Transverse colon (tissue), 4 donors: ENCODE measurements around the gene ANO7. TPM values are rescaled to one million over a fixed set of nuclear protein-coding genes. Genes with fewer than 3 reads are reported as not detected.

Experiments
- DNase-seq: peaks from one replicate; pipeline ENCODE4 v3.0.0-alpha.2; 2019
- H3K27ac ChIP-seq, 4 donors: fragments of 200-600 bp; sonication (generic); 2 replicates each; pipeline ENCODE4 v1.5.1; 2016 to 2018; ENCODE audit warnings: inconsistent platforms in 4 of 4
- H3K27me3 ChIP-seq: fragments of 200-600 bp; sonication (generic); 2 replicates; pipeline ENCODE4 v1.5.1; 2017; ENCODE audit warnings: inconsistent platforms
- H3K36me3 ChIP-seq, 4 donors: fragments of 200-600 bp; sonication (generic); 2 replicates each; pipeline ENCODE4 v1.5.1; 2017 to 2019; ENCODE audit warnings: inconsistent platforms in 4 of 4
- H3K4me1 ChIP-seq, 4 donors: fragments of 200-600 bp; sonication (generic); 2 replicates each; pipeline ENCODE4 v1.5.1; 2017 to 2020; ENCODE audit warnings: inconsistent platforms in 4 of 4
- H3K4me3 ChIP-seq, 4 donors: fragments of 200-600 bp; sonication (generic); 1 replicate in 1 of 4; 2 replicates in 3 of 4; pipeline versions ENCODE4 v1.5.1 to v1.6.1; 2017 to 2019; ENCODE audit warnings: inconsistent platforms in 4 of 4
- H3K9me3 ChIP-seq, 2 donors: fragments of 200-600 bp; sonication (generic); 2 replicates each; pipeline ENCODE4 v1.5.1; 2017 to 2019; ENCODE audit warnings: inconsistent platforms in 2 of 2
- CTCF ChIP-seq, 5 experiments: fragments of 200-600 bp in 3 of 5; fragments of 450-650 bp in 2 of 5; sonication (generic) in 3 of 5; IDR thresholded peaks; 1 replicate in 2 of 5; 2 replicates in 3 of 5; pipeline ENCODE4 v1.5.1; 2016 to 2017; ENCODE audit warnings: antibody characterized with exemption in 5 of 5, inconsistent platforms in 3 of 5, mild to moderate bottlenecking in 2 of 5, moderate library complexity in 1 of 5
- EP300 ChIP-seq: sonication (generic); formaldehyde crosslinking; IDR thresholded peaks from one replicate; pipeline ENCODE4 v1.6.1; 2017; ENCODE audit warnings: antibody characterized with exemption, low read depth
- POLR2A ChIP-seq: fragments of 450-650 bp; IDR thresholded peaks from one replicate; pipeline ENCODE4 v1.6.1; 2016; ENCODE audit warnings: antibody characterized with exemption, mild to moderate bottlenecking, moderate library complexity
- POLR2AphosphoS5 ChIP-seq, 3 donors: sonication (generic); formaldehyde crosslinking; IDR thresholded peaks; one replicate each; pipeline ENCODE4 v1.6.1; 2016; ENCODE audit warnings: antibody characterized with exemption in 3 of 3
- WGBS, 2 donors: methylation state at CpG; one replicate each; pipeline ENCODE4 v1.1.5; 2018; ENCODE audit warnings: low coverage in 1 of 2; 5-methylcytosine and 5-hydroxymethylcytosine counted together
- in situ Hi-C, 4 donors: fragments of 200-750 bp; cut with MboI; loops; one replicate each; pipeline versions ENCODE4 v1.15.0 to v1.15.1; 2017; ENCODE audit warnings: low sequenced_read_pairs in 3 of 4, low pct_ligation_motif_present in 1 of 4, low pct_unique_long_range_greater_than_20kb in 1 of 4
- intact Hi-C: fragments of 100-400 bp; cut with DNase I; formaldehyde crosslinking; loops from one replicate; pipeline ENCODE4 v1.15.1; 2023; ENCODE audit warnings: low total_unique reads
- total RNA-seq, 4 donors: library from RNA; depleted of rRNA; stranded (reverse); fragments of >200 nt; gene quantifications; one replicate each; pipeline ENCODE4 v1.1.0, GENCODE V29; 2016

The ANO7 gene
- total RNA-seq, 4 donors from 2014 or later = 37.2 to 202 (median 71.0) TPM

DNA sequence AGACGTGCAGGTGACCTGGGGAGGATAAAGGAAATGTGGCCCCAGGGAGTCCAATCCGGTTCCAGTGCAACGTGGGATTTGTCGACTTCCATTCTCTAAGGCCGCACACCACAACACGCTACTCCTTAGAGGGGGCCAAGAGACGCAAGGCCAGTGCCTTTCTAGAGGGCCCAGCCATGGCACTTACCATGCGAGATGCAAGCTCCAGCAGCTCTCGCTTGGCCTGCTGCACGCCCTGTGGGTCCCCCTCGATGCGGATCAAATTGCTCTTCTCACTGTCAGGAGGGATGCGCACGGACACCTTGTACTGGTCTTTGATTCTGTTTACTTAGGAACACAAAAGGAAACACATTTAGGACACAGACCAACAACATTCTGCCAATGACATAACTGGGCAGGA lies 61.2 kb downstream of the ANO7 start:
- in situ Hi-C loops (no loop called here), intact Hi-C loops (no loop called here)
- H3K36me3 ChIP-seq = peaks cover 0 to 92% (median 40%) of the 10 kb centered on the region in 4 donors
- no peaks in the 10 kb centered on the region for H3K9me3 ChIP-seq
- no peaks in the 10 kb centered on the region for H3K4me1 ChIP-seq
- no peak overlapping the region for H3K4me3 ChIP-seq
- H3K27me3 ChIP-seq = no peaks in the 10 kb centered on the region
- WGBS, 2 donors = 95% methylated on average over 14 of the region's 14 CpGs; no CpG with 5 or more reads in 1 of the 2 donors
- no peak for TF ChIP-seq POLR2AphosphoS5 (IDR thresholded peaks at IDR 0.05)
- TF ChIP-seq EP300 = no peak
- TF ChIP-seq CTCF (IDR thresholded peaks at IDR 0.05) = no peak
- no peak for TF ChIP-seq POLR2A
- no peak for DNase-seq
- H3K27ac ChIP-seq = no peak overlapping the region

GRCh38 chr2:241252778-241253475 lies 64.5 kb downstream of the ANO7 start:
- DNase-seq = no peak
- Histone ChIP-seq H3K27me3 (no peaks in the 10 kb centered on the region), H3K27ac (no peak overlapping the region), H3K9me3 (no peaks in the 10 kb centered on the region), H3K4me3 (no peak overlapping the region), H3K36me3 (peaks cover 0 to 98% (median 34%) of the 10 kb centered on the region in 4 donors), H3K4me1 (no peaks in the 10 kb centered on the region)
- 95% methylated on average over 14 of the region's 14 CpGs; no CpG with 5 or more reads in 1 of the 2 donors for WGBS, 2 donors
- no peak for TF ChIP-seq POLR2A
- no peak for TF ChIP-seq EP300
- intact Hi-C loops = no loop called here
- in situ Hi-C loops = no loop called here

- WGBS, 2 donors = 91 to 93% methylated on average over 5 to 10 of the region's 10 CpGs
- in situ Hi-C loops (no loop called here), intact Hi-C loops (no loop called here)
- DNase-seq = no peak
- no peaks in the 10 kb centered on the region for H3K27me3 ChIP-seq
- no peak for TF ChIP-seq CTCF (IDR thresholded peaks at IDR 0.05)
- TF ChIP-seq EP300 = no peak
- no peak for TF ChIP-seq POLR2A
- no peak for TF ChIP-seq POLR2AphosphoS5 (IDR thresholded peaks at IDR 0.05)
- H3K4me1 ChIP-seq = no peaks in the 10 kb centered on the region
- H3K27ac ChIP-seq = no peak overlapping the region
- no peaks in the 10 kb centered on the region for H3K9me3 ChIP-seq
- no peak overlapping the region for H3K4me3 ChIP-seq
- H3K36me3 ChIP-seq = peaks cover 0 to 95% (median 28%) of the 10 kb centered on the region in 4 donors
These were observed 66.5 kb downstream of the ANO7 start for GRCh38 chr2:241254904-241255351.

DNA sequence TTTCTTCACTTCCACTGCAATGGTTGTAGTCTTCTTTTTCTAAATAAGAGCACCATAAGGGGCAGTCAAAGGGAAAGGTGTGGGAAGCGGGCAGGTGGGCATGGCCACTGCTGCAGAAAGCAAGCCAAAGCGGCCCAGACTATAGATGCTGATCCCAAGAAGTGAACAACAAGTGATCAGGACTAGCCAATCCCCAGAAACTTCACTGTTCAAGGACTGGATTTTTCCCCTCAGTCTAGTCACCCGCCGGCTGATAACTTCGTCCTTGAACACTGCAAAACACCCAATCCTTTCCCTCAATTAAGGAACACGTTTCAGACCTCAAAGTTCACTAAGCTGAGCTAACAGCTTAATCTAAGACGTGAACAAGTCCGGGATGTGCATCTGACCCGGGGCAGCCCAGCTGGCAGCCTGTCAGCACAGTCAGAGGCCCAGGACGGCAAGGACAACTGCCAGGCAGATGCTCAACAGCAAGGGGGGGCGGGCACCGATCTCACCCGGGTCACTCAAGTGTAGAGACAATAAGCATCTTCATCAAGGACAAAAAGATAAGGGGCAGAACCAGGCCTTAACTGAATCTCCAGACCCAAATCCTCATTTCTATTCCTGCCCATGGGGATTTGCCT lies 67.2 kb downstream of the ANO7 start:
- no peak for TF ChIP-seq POLR2A
- intact Hi-C loops (no loop called here), in situ Hi-C loops (no loop called here)
- H3K4me1 ChIP-seq = no peaks in the 10 kb centered on the region
- no peak for DNase-seq
- H3K9me3 ChIP-seq = no peaks in the 10 kb centered on the region
- H3K36me3 ChIP-seq = peaks cover 0 to 95% (median 28%) of the 10 kb centered on the region in 4 donors
- no peak overlapping the region for H3K4me3 ChIP-seq
- H3K27ac ChIP-seq = no peak overlapping the region
- H3K27me3 ChIP-seq = no peaks in the 10 kb centered on the region
- 93% methylated on average over 12 of the region's 13 CpGs; no CpG with 5 or more reads in 1 of the 2 donors for WGBS, 2 donors

DNA sequence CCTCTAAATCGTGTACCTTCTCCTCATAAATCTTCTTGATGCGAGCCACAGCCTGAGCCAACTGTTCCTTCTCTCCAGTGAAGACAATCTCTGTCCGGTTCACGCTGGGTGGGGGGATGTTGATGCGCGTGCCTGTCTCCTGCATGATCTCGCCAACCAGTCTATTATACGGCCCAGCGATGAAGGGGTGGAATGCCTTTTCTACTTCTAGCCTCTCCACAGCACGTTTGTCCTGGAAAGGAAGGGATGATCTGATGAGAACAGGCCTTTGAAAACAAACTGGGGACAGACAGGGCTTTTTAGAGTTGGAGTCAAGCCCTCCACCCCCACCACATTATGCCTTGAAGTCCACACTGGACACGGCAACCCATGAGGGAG lies 67.7 kb downstream of the ANO7 start:
- Histone ChIP-seq H3K4me1 (no peaks in the 10 kb centered on the region), H3K4me3 (no peak overlapping the region), H3K27ac (no peak overlapping the region), H3K36me3 (peaks cover 0 to 95% (median 31%) of the 10 kb centered on the region in 4 donors), H3K9me3 (no peaks in the 10 kb centered on the region), H3K27me3 (no peaks in the 10 kb centered on the region)
- TF ChIP-seq POLR2AphosphoS5 (IDR thresholded peaks at IDR 0.05) (no peak), POLR2A (no peak), EP300 (no peak), CTCF (IDR thresholded peaks at IDR 0.05) (no peak)
- intact Hi-C loops (no loop called here), in situ Hi-C loops (no loop called here)
- no peak for DNase-seq
- WGBS, 2 donors = 87 to 93% methylated on average over 2 to 11 of the region's 11 CpGs
